HG02610 (cell line): Measurements from ENCODE around the gene TMEM184B.
A peak's percentile ranks its signal among the peaks of the same experiment; 100 is the strongest.

Experiments
- ATAC-seq: cut with Tn5 transposase; IDR thresholded peaks from one replicate; pipeline ENCODE4 v1.9.1; 2021; ENCODE audit warnings: mild to moderate bottlenecking, moderate library complexity; ENCODE audit not compliant: unreplicated experiment

Gene TMEM184B

DNA sequence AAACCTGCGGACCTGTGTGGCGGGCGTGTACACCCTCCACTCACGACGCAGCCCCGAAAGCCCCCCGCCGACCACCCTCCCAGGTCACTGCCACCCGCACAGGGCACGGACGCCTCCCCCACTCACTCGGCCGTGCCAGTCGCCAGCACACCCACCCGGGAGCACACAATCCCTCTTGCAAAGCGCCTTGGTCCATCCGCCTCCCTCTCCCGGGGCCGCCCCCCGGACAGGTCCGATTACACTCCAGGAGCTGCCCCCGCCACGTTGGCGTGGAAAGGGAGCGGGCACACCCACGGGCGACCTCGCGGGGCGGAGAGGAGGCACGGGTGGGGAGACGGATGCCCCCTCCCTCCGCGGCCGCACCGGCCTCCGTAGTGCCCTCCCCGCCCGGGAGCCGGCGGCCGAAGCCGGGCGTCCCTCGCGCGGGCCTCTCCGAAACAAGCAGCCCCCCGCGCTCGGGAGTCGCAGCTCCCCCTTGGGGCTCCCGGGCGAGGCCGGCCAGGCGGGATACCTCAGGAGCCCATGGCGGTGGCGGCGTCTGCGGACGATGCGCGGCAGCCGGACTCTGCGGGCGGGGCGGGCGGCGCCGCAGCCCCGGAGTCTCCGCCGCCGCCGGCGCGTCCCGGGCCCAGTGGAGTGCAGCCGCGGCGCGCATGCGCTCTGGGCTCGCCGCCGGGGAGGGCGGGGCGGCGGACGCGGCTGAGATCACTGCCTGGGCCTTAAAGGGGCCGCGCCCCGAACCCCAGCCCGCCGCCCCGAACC is at the start of gene TMEM184B:
Gene TMEM184B, minus strand, starts transcription at position 638 of the 762 bp plus-strand sequence. CDS start 25,049 bp downstream, outside the sequence.
- ATAC-seq: peak; percentile 72

DNA sequence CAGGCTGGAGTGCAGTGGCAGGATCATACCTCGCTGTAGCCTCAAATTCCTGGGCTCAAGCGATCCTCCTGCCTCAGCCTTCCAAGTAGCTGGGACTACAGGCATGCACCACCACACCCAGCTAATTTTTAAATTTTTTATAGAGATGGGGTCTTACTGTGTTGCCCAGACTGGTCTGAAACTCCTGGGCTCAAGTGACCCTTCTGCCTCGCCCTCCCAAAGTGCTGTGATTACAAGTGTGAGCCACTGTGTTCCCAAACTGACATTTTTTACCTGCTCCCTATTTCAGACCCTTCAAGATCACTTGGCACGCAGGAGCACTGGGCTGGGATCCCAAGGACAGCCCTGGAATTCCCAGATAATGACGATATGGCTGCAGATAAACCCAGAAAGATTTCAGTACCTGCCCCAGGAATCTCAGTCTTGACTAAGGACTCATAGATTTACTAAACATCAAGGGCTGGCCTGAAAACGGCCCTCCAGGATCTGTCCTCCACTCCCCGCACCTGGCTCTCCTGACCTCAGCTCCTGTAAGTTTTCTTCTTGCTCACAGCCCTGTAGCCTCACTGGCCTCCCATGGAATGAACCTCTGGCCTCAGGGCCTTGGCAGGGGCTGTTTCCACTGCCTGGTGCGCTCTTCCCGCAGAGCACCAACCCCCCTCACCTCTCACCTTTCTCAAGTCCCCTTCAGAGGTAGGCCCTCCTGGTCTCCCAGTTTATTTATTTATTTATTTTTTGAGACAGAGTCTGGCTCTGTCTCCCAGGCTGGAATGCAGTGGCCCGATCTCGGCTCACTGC is 48.0 kb upstream of the TMEM184B start:
- no peak for ATAC-seq

DNA sequence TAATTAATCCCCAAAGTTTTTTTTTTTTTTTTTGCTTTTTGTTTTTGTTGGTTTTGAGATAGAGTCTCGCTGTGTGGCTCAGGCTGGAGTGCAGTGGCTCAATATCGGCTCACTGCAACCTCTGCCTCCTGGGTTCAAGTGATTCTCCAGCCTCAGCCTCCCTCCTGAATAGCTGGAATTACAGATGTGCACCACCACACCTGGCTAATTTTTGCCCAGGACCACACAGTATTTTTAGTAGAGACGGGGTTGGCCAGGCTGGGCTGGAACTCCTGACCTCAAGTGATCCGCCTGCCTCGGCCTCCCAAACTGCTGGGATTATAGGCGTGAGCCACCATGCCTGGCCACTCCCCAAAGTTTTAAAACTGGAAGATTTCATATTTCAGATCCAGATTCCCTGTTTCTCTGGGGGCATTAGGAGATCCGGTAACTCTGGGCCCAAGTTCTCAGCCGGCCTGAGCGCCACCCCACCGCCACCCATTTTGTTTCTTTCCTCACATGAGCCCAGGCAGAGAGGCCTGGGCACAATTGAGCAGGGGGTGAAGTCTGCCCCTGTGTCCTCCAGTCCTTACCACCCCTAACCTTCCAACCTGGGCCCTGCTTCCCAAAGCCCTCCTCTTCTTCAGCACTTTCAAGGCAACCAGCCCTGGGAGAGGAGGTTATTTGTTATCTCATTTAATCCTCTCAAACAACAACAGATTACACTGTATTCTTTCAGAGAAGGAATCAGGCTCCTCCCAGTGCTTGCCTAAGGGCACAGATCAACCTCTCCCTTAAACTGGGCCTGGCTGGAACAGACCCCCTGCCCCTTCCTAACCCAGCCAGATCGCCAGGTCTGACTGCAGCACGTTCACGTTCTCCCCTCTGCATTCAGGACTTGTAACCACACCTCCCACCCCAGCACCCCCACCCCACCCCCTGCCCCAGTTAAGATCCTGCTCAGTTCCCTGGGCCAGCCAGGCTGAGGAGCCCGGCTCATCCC is 46.3 kb upstream of the TMEM184B start:
- no peak for ATAC-seq

DNA sequence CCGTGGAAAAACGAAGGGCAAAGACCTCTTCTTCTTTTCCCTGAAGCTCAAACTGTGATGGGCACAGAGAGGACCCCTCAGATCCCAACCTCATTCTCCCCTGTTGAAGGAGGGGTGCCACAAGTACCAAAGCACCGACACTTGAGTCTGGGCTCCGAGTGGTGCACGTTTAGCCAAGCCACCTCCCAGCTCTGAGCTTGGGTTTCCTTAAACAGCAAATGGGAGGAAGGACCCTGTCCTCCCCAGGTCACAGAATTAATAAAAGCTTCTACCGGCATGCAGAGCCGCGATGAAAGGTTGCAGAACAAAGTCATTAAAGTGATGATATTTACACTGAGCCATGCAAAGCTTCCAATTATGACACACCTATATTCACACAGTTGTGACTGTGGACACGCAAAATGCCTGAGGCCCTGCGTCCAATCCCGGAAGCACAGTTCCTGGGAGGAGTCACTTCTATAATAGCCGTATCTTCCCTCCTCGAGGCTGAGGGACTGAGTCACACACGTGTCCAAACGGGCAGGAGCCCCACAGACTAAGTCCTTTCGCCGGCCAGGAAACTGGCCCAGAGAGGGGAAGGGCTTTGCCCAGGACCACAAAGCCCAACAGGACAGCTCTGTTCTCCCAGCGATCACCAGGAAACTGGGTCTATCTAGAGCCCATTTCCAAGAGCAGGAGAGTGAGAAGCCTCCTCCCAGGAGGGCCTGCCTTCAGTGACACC is 45.3 kb upstream of the TMEM184B start:
- ATAC-seq: no peak

DNA sequence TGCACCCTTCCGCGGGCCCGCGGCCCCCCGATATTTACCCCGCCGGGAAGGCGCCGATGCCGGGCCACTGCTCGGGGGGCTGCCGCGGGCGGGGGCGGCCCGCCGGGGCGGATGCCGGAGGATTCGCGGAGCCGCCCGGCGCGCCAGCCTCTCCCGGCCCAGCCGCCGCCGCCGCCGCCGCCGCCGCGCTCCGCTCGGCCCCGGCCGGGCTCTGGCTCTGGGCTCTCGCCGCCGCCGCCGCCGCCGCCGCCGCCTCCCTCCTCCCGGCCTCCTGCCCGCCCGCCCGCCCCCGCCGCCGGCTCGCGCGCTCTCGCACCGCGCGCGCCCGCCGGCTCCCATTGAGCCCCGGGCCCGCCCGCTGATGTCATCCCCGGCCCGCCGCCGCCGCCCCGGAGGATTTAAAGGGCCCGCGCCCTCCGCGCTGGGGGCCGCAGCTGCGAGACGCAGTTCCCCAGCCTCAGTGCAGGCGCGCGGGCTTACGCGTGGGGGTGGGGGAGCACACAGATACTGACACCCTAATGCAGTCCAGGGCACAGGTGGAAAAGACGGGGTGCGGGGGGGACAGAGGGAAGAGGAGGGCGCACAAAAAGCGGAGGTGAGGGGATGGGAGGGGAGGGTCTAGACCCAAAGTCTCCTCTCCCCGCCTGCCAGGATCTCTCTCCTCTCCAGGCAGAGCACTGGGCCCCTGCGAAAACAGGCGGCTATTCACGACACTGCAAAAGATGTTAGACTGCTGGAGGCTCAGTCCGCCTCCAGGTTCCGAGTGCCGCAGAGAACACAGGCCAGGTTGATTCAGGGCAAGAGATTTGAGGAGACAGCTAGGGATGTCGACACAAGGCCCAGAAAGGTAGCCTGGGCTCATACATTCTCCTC is 44.5 kb upstream of the TMEM184B start, which contains the start of gene CSNK1E:
Gene CSNK1E, minus strand, starts transcription at position 312 of the 873 bp plus-strand sequence. CDS start 3,276 bp downstream, outside the sequence.
- ATAC-seq: no peak

DNA sequence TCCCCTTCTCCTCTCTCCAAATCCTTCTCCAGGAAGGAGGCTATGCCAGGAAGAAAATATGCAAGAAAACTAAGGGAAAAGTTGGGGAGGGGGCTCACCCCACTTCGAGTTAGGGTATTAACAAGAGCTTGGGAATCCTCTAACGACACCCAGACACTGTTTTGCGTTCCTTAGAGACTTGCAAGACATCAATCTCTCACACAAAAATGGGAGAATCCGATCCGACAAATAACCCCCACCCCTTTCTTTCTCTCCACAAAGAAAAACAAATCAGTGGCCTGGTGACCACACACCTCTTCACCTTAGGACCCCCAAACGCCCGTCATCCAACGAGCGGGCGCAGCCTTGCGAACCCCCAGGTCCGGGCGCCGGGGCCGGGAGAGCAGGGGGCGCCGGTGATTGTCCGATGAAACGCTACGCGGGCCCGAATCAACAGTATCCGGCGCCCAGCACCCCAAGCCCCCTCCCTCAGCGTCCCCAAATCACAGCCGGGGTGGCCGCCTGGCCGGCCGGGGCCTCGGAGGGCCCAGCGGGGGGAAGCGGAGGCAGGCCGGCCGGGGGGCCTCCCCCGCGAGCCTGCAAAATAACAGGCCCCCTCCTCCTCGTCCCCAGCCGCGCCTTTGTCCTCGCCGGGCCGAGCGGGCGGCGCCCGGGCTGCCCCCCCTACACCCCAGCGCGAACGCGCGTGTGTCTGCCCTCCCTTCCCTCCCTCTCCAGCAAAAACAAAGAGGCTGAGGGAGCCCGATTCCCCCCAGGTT is 43.7 kb upstream of the TMEM184B start:
- no peak for ATAC-seq

DNA sequence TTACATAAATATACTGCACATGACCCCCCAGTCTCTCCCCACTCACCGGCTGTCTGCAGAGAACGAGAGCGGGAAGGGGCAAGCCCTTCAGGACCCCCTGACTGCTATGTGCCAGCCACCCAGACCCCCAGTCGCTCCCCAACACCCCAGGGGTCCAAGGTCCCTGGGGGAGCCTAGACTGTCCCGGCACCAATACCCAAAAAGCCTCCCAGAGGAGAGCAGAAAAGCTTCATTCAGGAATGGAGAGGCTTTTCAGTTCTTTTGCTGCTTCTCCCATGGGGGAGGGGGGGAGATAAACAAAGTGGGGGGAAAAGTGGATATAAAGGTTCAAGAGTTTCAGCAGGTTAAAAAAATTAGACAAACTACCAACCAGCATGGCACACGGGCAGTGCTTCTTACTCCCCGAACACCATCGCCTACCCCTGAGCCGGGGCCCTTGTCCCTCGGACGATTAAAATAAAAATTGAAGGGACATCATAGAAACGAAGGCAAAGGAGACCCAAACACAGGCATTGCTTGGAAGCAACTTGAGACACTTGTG is 43.1 kb upstream of the TMEM184B start:
- no peak for ATAC-seq

DNA sequence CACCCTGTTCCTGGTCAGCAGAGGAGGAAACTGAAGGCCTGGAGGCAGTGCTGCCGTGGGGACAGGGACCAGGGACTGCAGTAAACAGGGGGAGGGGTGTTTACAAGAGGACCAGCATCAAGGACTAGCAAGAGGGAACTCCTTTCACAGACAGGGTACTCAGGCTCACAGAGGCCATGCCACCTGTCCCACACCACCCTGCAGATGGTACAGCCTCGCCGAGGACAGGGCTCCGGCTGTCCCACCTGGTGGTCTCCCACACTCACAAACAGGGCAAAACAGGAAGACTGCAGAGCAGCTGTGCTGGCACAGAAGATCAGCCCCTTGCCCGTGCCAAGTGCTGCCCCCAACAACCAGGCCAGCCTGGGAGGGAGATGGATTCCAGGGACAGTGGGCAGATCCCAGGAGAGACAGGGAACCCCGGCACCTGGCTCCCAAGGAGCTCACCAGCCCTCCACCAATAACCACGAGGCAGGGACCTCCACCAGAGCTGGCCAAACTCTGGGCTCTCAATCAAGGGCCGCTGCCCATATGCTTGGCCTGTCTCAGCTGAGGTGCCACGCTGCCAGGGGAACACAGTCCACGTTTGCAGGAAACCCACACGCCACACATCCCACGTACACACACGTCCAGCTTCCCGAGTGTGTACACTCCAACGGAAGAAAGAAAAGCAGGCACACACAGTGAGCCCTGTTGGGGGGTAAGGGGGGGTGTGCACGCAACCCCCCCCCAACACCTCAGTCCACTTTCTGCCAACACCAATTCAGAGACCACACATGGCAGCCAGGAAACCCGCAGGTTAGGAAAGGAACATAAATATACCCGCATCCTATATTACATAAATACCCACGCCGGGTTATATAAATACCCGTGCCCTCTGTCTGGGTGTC is 42.4 kb upstream of the TMEM184B start:
- ATAC-seq: no peak

DNA sequence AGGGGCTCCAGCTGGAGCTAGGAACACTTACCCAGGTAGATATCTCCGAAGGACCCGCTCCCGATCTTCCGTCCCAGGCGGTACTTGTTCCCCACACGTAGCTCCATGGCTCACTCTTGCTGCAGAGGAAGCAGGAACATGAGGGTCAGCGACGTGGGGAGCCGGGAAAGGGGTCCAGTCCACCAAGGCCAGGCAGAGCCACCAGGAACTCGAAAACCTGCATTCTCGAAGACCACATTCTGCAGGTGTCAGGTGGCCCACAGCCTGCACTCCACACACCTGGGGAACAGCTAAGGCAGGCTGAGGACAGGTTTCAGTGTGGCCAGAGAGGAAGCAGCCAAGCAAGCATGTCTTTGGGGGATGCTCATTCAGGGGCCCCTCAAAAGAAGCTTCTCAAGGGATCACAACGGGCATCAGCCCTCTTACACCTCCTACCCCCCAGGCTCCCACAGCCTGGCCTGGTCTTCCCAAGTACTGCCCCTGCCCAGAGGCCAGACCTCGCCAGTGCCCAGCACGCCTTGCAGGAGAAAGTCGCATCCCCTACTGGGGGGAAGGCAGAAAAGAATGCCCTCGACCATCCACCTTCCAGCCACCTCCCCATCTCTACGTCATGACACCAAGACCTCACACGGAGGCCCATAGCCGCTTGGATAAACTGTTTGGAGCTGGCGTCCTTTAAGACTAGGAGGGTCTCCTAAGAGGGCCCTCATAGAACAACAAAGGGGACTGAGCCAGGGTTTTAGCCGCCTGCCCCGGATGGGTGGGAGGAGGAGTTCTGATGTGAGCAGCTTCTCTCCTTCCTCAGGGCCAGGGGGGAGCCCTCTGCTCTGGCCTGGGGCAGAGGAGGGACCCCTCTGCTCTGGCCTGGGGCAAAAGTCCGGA is 41.5 kb upstream of the TMEM184B start:
- no peak for ATAC-seq

DNA sequence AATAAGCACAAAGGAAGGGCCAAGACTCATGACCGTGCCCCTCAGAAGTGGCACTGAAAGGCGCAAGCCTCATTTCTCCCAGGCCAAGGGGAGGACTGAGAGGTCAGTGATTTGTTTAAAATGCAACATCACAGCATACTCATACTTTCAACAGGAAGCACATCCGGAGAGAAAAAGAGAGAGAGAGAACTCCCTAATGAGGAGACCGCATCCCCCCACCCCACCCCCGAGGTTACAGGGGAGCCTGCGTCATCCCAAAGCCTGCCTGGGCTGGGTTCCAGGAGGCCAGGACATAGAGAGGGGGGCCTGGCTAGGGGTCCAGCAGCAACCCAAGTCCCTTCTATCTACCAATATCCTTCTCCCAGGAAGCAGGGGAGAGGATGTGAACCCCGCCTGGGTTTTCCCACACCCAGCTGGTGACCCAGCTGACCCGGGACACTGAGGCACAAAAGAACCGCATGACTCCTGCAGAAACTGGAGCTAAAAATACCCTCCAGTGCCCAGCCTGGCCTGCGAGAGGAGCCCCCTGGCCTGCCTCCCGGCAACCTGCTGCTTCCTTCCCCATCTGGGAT is 40.7 kb upstream of the TMEM184B start:
- no peak for ATAC-seq

DNA sequence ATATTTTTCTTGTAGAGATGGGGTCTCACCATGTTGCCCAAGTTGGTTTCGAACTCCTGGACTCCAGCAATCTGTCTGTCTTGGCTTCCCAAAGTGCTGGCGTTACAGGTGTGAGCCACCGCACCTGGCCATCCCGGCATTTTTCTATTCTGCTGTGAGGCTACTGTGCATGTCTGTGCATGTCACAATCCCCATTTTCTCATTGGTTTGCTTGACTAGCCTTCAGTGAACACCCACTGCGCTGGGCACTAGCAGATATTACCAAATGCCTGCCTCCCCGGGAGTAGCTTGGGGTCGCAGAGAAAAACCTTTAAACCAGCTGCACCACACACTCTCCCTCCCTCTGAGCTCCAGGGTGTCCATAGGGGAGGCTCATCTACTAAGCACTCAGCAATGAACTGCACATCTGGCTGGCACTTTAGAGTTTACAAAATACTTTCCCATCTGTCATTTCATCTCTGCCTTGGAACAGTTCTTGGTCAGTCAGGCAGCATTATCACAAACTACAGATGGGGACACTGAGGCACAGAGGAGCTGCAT is 39.5 kb upstream of the TMEM184B start:
- no peak for ATAC-seq

DNA sequence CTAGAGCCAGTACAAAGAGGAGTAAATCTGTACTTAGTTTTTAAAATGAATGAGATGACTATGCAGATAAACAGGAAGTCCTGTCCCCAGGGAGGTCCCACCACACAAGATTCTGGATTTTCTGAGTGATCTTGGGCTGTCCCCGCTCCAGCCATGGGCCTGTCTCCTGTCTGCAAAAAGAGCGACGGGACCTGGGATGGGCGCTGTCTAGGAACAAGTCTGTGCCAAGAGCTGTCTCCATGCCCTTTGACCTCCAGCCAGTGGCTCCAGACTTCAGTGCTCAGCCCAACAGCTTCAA is 38.5 kb upstream of the TMEM184B start:
- ATAC-seq: no peak

DNA sequence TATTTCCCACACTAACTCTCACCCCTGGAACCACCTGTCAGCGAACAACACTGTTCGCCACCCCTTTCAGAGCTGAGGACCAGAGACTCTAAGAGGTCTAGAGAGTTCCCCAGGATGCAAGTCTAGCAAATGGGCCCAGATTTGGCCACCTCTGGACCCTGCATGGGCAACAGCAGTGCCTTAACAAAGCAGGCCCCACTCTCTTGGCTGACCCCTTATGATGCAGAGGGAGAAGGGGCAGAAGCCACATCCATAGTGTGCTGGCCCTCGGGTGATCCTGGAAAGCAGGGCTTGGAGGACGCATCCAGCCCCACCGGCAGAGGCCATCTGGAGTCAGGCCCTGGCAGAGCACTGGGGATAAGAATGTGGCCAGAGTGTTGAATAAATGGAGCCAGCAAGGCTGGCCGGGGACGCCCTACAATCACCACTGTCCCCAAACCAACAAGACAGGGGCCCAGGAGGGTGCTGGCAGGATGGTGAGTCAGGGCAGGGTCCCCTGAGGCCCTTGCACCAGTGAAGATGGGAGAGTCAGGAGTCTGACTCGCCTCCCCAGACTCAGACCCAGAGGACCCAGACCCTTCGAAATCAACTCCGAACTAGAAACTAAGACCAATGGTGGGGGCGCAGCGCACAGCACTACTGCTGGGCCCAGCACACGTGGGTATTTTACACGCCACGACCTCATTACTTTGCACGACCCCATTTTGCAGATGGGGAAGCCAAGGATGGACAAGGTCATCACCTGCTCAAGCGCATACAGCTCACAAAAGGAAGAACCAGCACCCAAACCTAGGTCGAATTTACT is 37.9 kb upstream of the TMEM184B start:
- no peak for ATAC-seq

DNA sequence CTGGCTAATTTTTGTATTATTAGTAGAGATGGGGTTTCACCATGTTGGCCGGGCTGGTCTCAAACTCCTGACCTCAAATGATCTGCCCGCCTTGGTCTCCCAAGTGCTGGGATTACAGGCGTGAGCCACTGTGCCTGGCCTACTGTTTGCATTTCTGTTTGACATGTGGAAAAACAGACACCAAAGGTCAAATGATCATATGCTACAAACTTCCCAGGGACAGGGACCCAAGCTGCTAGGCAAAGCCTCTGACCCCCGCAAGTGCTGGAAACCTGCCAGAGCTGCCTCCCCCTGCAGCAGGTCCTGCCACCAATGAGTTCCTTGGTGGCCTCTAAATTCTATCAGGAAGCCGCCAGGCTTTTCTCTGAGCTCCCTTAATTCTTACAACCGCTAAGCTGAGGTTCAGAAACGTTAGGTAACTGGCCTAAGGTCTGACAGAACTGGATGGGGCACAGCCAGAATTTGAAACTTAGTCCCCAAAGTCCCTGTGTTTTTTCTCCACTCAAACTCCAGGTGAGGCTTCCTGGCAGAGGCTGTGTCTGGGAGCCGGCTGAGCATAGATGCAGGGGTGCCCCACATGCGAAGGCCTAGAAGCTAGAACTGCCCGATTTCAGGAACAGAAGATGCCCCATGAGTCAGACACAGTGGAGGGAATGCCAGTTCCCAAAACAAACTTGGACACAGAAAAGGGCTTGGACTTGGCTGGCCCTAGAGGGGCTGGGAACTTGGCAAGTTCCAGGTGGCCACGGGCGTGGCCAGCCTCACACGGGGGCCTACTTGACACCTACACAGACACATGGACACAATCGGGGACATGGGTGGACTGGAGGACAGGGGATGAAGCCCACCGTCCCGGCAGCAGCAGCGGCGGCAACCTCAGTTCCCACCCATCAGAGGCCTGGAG is 37.1 kb upstream of the TMEM184B start:
- ATAC-seq: no peak
